Measurements from ENCODE around the gene CFAP221.

DNA sequence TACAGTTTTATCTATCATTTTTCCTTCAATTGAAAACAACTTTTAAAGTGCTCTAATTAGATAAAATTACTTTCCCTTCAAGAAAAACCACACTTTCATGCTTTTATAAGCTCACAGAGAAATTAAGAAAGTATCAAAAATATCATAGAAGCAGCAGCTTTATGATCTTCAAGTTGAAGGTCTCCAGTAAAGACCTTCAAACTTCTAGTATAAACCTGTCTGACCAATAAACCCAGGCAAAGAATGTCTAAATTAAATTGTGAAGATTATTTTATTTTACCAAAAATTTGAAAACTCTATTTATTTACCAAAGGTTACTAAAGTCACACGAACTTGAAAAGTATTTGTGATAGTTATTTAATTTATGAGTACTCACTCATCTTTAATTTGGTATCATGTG is 10.7 kb upstream of the CFAP221 start:
- no peak for TF ChIP-seq CTCF (IDR thresholded peaks at IDR 0.05)
- no peak for TF ChIP-seq EP300 (IDR thresholded peaks at IDR 0.05)
